Liver (tissue), 9 donors: ENCODE results near the gene OTUD1. TPM values are rescaled to one million over a fixed set of nuclear protein-coding genes. Genes with fewer than 3 reads are reported as not detected.

ENCODE experiments used
- DNase-seq: peaks from one replicate; pipeline ENCODE4 v3.0.0-alpha.2; 2017; ENCODE audit warnings: low spot score
- H3K27ac ChIP-seq, 2 donors: one replicate each; pipeline ENCODE4 v1.7.0; 2013; ENCODE audit warnings: inconsistent platforms in 2 of 2, low read length in 2 of 2, control low read depth in 1 of 2, low read depth in 1 of 2, mild to moderate bottlenecking in 1 of 2
- H3K27me3 ChIP-seq, 4 donors: one replicate each; pipeline versions ENCODE4 v1.6.1 to v1.7.0; 2013; ENCODE audit warnings: low read length in 3 of 4, inconsistent platforms in 1 of 4, mild to moderate bottlenecking in 1 of 4, moderate library complexity in 1 of 4; ENCODE audit not compliant: control insufficient read depth in 4 of 4, insufficient read depth in 4 of 4
- H3K36me3 ChIP-seq, 4 donors: one replicate each; pipeline versions ENCODE4 v1.6.1 to v1.7.0; 2013; ENCODE audit warnings: low read length in 3 of 4, mild to moderate bottlenecking in 3 of 4, low read depth in 1 of 4, moderate library complexity in 1 of 4; ENCODE audit not compliant: control insufficient read depth in 4 of 4, insufficient read depth in 3 of 4
- H3K4me1 ChIP-seq, 4 donors: one replicate each; pipeline versions ENCODE4 v1.6.1 to v1.7.0; 2013; ENCODE audit warnings: low read length in 3 of 4, mild to moderate bottlenecking in 3 of 4, moderate library complexity in 1 of 4; ENCODE audit not compliant: control insufficient read depth in 4 of 4, insufficient read depth in 4 of 4
- H3K4me3 ChIP-seq, 3 donors: one replicate each; pipeline versions ENCODE4 v1.6.1 to v1.7.0; 2013; ENCODE audit warnings: low read length in 3 of 3, control low read depth in 1 of 3, low read depth in 1 of 3, mild to moderate bottlenecking in 1 of 3
- H3K9ac ChIP-seq, 2 donors: one replicate each; pipeline ENCODE4 v1.7.0; 2013; ENCODE audit warnings: low read length in 2 of 2, mild to moderate bottlenecking in 2 of 2, moderate library complexity in 2 of 2, control low read depth in 1 of 2, low read depth in 1 of 2
- H3K9me3 ChIP-seq, 4 donors: one replicate each; pipeline versions ENCODE4 v1.6.1 to v1.7.0; 2013; ENCODE audit warnings: low read length in 3 of 4; ENCODE audit not compliant: control insufficient read depth in 4 of 4
- ATF3 ChIP-seq: IDR thresholded peaks from 2 replicates; pipeline ENCODE4 v1.6.1; 2016; ENCODE audit warnings: antibody characterized with exemption
- CTCF ChIP-seq: fragments of 150-350 bp; IDR thresholded peaks from 2 replicates; pipeline ENCODE4 v1.5.1; 2017; ENCODE audit warnings: improper control_type of control experiment, low read depth, low read length; ENCODE audit not compliant: missing input control
- EGR1 ChIP-seq, 2 donors: IDR thresholded peaks; 2 replicates each; pipeline ENCODE4 v1.6.1; 2016 to 2018; ENCODE audit warnings: antibody characterized with exemption in 2 of 2, low read depth in 2 of 2
- FOXA1 ChIP-seq: IDR thresholded peaks from 2 replicates; pipeline ENCODE4 v1.6.1; 2016; ENCODE audit warnings: antibody characterized with exemption
- FOXA2 ChIP-seq: IDR thresholded peaks from 2 replicates; pipeline ENCODE4 v1.6.1; 2016; ENCODE audit warnings: antibody characterized with exemption
- GABPA ChIP-seq, 2 donors: IDR thresholded peaks in 1 of 2; conservative IDR thresholded peaks in 1 of 2; 2 replicates each; pipeline ENCODE4 v1.6.1; 2016; ENCODE audit warnings: antibody characterized with exemption in 2 of 2, mild to moderate bottlenecking in 1 of 2, moderate library complexity in 1 of 2
- HNF4A ChIP-seq, 2 donors: conservative IDR thresholded peaks; 2 replicates each; pipeline ENCODE4 v1.6.1; 2016; ENCODE audit warnings: antibody characterized with exemption in 2 of 2, mild to moderate bottlenecking in 2 of 2
- HNF4G ChIP-seq: IDR thresholded peaks from 2 replicates; pipeline ENCODE4 v1.6.1; 2016; ENCODE audit warnings: antibody characterized with exemption
- JUND ChIP-seq, 2 donors: IDR thresholded peaks; 2 replicates each; pipeline ENCODE4 v1.6.1; 2016; ENCODE audit warnings: antibody characterized with exemption in 2 of 2
- MAX ChIP-seq: IDR thresholded peaks from 2 replicates; pipeline ENCODE4 v1.6.1; 2016; ENCODE audit warnings: antibody characterized with exemption
- NR2F2 ChIP-seq: IDR thresholded peaks from 2 replicates; pipeline ENCODE4 v1.6.1; 2016; ENCODE audit warnings: antibody characterized with exemption
- RAD21 ChIP-seq, 2 donors: IDR thresholded peaks; 2 replicates each; pipeline ENCODE4 v1.6.1; 2016; ENCODE audit warnings: antibody characterized with exemption in 2 of 2, mild to moderate bottlenecking in 2 of 2
- RXRA ChIP-seq, 2 donors: IDR thresholded peaks; 2 replicates each; pipeline ENCODE4 v1.6.1; 2017 to 2018; ENCODE audit warnings: antibody characterized with exemption in 2 of 2, mild to moderate bottlenecking in 1 of 2
- SP1 ChIP-seq: IDR thresholded peaks from 2 replicates; pipeline ENCODE4 v1.6.1; 2018; ENCODE audit warnings: antibody characterized with exemption, mild to moderate bottlenecking
- TAF1 ChIP-seq: conservative IDR thresholded peaks from 2 replicates; pipeline ENCODE4 v1.6.1; 2016; ENCODE audit warnings: antibody characterized with exemption, mild to moderate bottlenecking
- ZBTB33 ChIP-seq: IDR thresholded peaks from 2 replicates; pipeline ENCODE4 v1.6.1; 2016; ENCODE audit warnings: antibody characterized with exemption
- WGBS: extraction: QIAGEN DNeasy Blood & Tissue Kit; methylation state at CpG from one replicate; pipeline ENCODE4 v1.1.7; 2013; 5-methylcytosine and 5-hydroxymethylcytosine counted together
- polyA plus RNA-seq, 2 donors: library from polyadenylated mRNA; stranded (reverse) in 1 of 2; unstranded in 1 of 2; fragments of 200-250 nt in 1 of 2; fragments of >200 nt in 1 of 2; fragmentation: Nextera tagmentation in 1 of 2; extraction: Ambion mirVana in 1 of 2; gene quantifications; one replicate each; pipeline versions ENCODE4 v1.2.1 to v1.2.3, GENCODE V29; 2013 to 2015
- total RNA-seq, 2 donors: library from RNA; depleted of rRNA; stranded (reverse); fragments of >200 nt; gene quantifications; one replicate each; pipeline ENCODE4 v1.2.3, GENCODE V29; 2014
- donor health status: healthy.
- donor health status: healthy.
- donor health status: healthy.
- donor health status: healthy.
- donor health status: healthy.

Gene OTUD1
- total and polyA plus RNA-seq, 4 donors: 1.5 to 5.9 (median 2.9) TPM

GRCh38 chr10:23441251-23441650 lies 2.4 kb downstream of the OTUD1 start (continued):
- TF ChIP-seq CTCF (no peak), GABPA (IDR thresholded peaks at IDR 0.05 in 1 of 2, conservative IDR thresholded peaks at IDR 0.05 in 1 of 2) (no peak), ZBTB33 (no peak), MAX (no peak), RXRA (IDR thresholded peaks at IDR 0.05) (no peak)

GRCh38 chr10:23442936-23443335 lies 4.1 kb downstream of the OTUD1 start:
- DNase-seq: no peak
- H3K27me3 ChIP-seq: no peaks in the 10 kb centered on the region
- H3K4me3 ChIP-seq: no peak overlapping the region
- H3K9ac ChIP-seq: no peak overlapping the region
- no peak overlapping the region for H3K27ac ChIP-seq
- no peaks in the 10 kb centered on the region for H3K9me3 ChIP-seq
- no peaks in the 10 kb centered on the region for H3K36me3 ChIP-seq
- peaks cover 10 to 31% (median 19%) of the 10 kb centered on the region in 4 donors for H3K4me1 ChIP-seq
- WGBS: 18% methylated on average over 2 of the region's 2 CpGs
- TF ChIP-seq RAD21 (IDR thresholded peaks at IDR 0.05): no peak

- TF ChIP-seq FOXA2 (no peak), TAF1 (no peak), HNF4G (no peak)
- WGBS: 93% methylated on average over 5 of the region's 5 CpGs
- no peak for DNase-seq
- no peak overlapping the region for H3K4me3 ChIP-seq
- no peaks in the 10 kb centered on the region for H3K27me3 ChIP-seq
- H3K4me1 ChIP-seq: peaks cover 7 to 27% (median 16%) of the 10 kb centered on the region in 4 donors
- H3K27ac ChIP-seq: no peak overlapping the region
- no peaks in the 10 kb centered on the region for H3K9me3 ChIP-seq
- H3K36me3 ChIP-seq: no peaks in the 10 kb centered on the region
- H3K9ac ChIP-seq: no peak overlapping the region
Measured at GRCh38 chr10:23445591-23445990, 6.7 kb downstream of the OTUD1 start.

GRCh38 chr10:23448323-23448722 lies 9.4 kb downstream of the OTUD1 start:
- 97% methylated on average over 2 of the region's 2 CpGs for WGBS
- no peak for DNase-seq
- Histone ChIP-seq H3K27ac (no peak overlapping the region), H3K9ac (no peak overlapping the region), H3K9me3 (no peaks in the 10 kb centered on the region), H3K4me3 (no peak overlapping the region), H3K4me1 (peaks cover 0 to 3% (median under 1%) of the 10 kb centered on the region in 4 donors), H3K36me3 (no peaks in the 10 kb centered on the region), H3K27me3 (no peaks in the 10 kb centered on the region)
- TF ChIP-seq MAX (no peak), FOXA2 (no peak), NR2F2 (no peak), EGR1 (IDR thresholded peaks at IDR 0.05; ENCODE audit: low read depth in 2 of 2) (no peak), GABPA (IDR thresholded peaks at IDR 0.05 in 1 of 2, conservative IDR thresholded peaks at IDR 0.05 in 1 of 2) (no peak), JUND (IDR thresholded peaks at IDR 0.05) (no peak), ATF3 (no peak), TAF1 (no peak), RAD21 (IDR thresholded peaks at IDR 0.05) (no peak), RXRA (IDR thresholded peaks at IDR 0.05) (no peak), CTCF (no peak), HNF4A (conservative IDR thresholded peaks at IDR 0.05) (no peak), FOXA1 (no peak), HNF4G (no peak), ZBTB33 (no peak), SP1 (no peak)
